Endothelial cell of umbilical vein (primary cell): ENCODE data around the gene LRRC4B. TPM values are rescaled to one million over a fixed set of nuclear protein-coding genes. Genes with fewer than 3 reads are reported as not detected.

Source experiments
- BruUV-seq: library from RNA; stranded (reverse); fragments of 400-500 nt; replicated peaks from 2 replicates; lab custom pipeline; 2021; lab: Mats Ljungman, UMichigan
- CTCF ChIA-PET: fragments of 300-600, 350-600 bp; sonication (Branson Sonifier 250); formaldehyde crosslinking; loops from one replicate; lab custom pipeline; 2021; ENCODE audit warnings: antibody characterized with exemption, inconsistent platforms; lab: Charles Lee
- POLR2A ChIA-PET: fragments of 300-600, 350-600 bp; sonication (Branson Sonifier 250); formaldehyde crosslinking; loops from one replicate; lab custom pipeline; 2021; ENCODE audit warnings: antibody characterized with exemption, inconsistent platforms; lab: Charles Lee
- DNase-seq: peaks from one replicate; pipeline ENCODE4 v3.0.0-alpha.2; 2011; ENCODE audit warnings: low read depth, low spot score
- FAIRE-seq: peaks from 2 replicates; lab custom pipeline; 2011; peaks lifted over from hg19 to GRCh38; lab: Jason Lieb, UNC
- H2AFZ ChIP-seq: 2 replicates; pipeline ENCODE4 v1.6.0; 2012; ENCODE audit warnings: low read depth, low read length, control low read depth, inconsistent platforms
- H3K27ac ChIP-seq: 2 replicates; pipeline ENCODE4 v1.5.1; 2011; ENCODE audit warnings: low read depth, mild to moderate bottlenecking, control low read depth, low read length, moderate library complexity; ENCODE audit not compliant: insufficient read depth
- H3K27me3 ChIP-seq, 2 experiments: 2 replicates each; pipeline versions ENCODE4 v1.6.0 to v1.6.1; 2011; ENCODE audit warnings: low read length in 2 of 2, mixed read lengths in 1 of 2; ENCODE audit not compliant: control insufficient read depth in 2 of 2, insufficient read depth in 2 of 2
- H3K36me3 ChIP-seq, 2 experiments: 2 replicates in 1 of 2; 3 replicates in 1 of 2; pipeline ENCODE4 v1.5.1; 2011; ENCODE audit warnings: low read length in 2 of 2, mild to moderate bottlenecking in 1 of 2, moderate library complexity in 1 of 2; ENCODE audit not compliant: control insufficient read depth in 2 of 2, insufficient read depth in 2 of 2; ENCODE audit errors: extremely low read depth in 1 of 2
- H3K4me1 ChIP-seq: 3 replicates; pipeline ENCODE4 v1.5.1; 2011; ENCODE audit warnings: mild to moderate bottlenecking, low read length; ENCODE audit not compliant: control insufficient read depth, insufficient read depth; ENCODE audit errors: extremely low read depth
- H3K4me2 ChIP-seq: 2 replicates; pipeline ENCODE4 v1.6.1; 2011; ENCODE audit warnings: low read length, control low read depth, mixed read lengths; ENCODE audit not compliant: insufficient read depth
- H3K4me3 ChIP-seq, 3 experiments: fragments of 200-600 bp in 1 of 3; sonication (generic), shearing (Covaris generic) in 1 of 3; replicated peaks in 1 of 3; 2 replicates each; pipeline ENCODE4 v1.5.1; 2011 to 2016; ENCODE audit warnings: control low read depth in 3 of 3, low read length in 3 of 3, mild to moderate bottlenecking in 2 of 3, inconsistent platforms in 1 of 3, low read depth in 1 of 3, moderate library complexity in 1 of 3; ENCODE audit not compliant: insufficient read depth in 1 of 3
- H3K79me2 ChIP-seq: 2 replicates; pipeline ENCODE4 v1.6.0; 2012; ENCODE audit warnings: low read length, inconsistent platforms; ENCODE audit not compliant: control insufficient read depth, insufficient read depth
- H3K9ac ChIP-seq: replicated peaks from 2 replicates; pipeline ENCODE3; 2011; ENCODE audit warnings: low read length, control low read depth; ENCODE audit not compliant: insufficient read depth; ENCODE audit errors: extremely low read depth
- H3K9me1 ChIP-seq: replicated peaks from 3 replicates; pipeline ENCODE4 v1.6.0; 2011; ENCODE audit warnings: mild to moderate bottlenecking, low read length; ENCODE audit not compliant: control insufficient read depth, insufficient read depth; ENCODE audit errors: extremely low read depth
- H3K9me3 ChIP-seq: replicated peaks from 2 replicates; pipeline ENCODE4 v1.5.1; 2012; ENCODE audit warnings: low read length, inconsistent platforms; ENCODE audit not compliant: control insufficient read depth, insufficient read depth
- H4K20me1 ChIP-seq: replicated peaks from 2 replicates; pipeline ENCODE3; 2011; ENCODE audit warnings: mild to moderate bottlenecking, low read length; ENCODE audit not compliant: control insufficient read depth, insufficient read depth; ENCODE audit errors: extremely low read depth
- CTCF ChIP-seq, 2 donors: IDR thresholded peaks; 1 replicate in 1 of 2; 2 replicates in 1 of 2; pipeline ENCODE4 v1.5.1; 2011; ENCODE audit warnings: low read length in 2 of 2, mild to moderate bottlenecking in 2 of 2, moderate library complexity in 2 of 2, control low read depth in 1 of 2, inconsistent platforms in 1 of 2, low read depth in 1 of 2; ENCODE audit not compliant: insufficient read depth in 1 of 2; ENCODE audit errors: extremely low read depth in 1 of 2
- FOS ChIP-seq: IDR thresholded peaks from 2 replicates; pipeline ENCODE4 v1.6.1; 2011; ENCODE audit warnings: mild to moderate bottlenecking, low read length, moderate library complexity, borderline replicate concordance; ENCODE audit not compliant: insufficient read depth
- GATA2 ChIP-seq: IDR thresholded peaks from 2 replicates; pipeline ENCODE4 v1.7.0; 2011; ENCODE audit warnings: low read depth, mild to moderate bottlenecking, moderate library complexity, mixed read lengths, low read length; ENCODE audit not compliant: insufficient read length, insufficient read depth
- JUN ChIP-seq: IDR thresholded peaks from 2 replicates; pipeline ENCODE4 v1.6.1; 2011; ENCODE audit warnings: borderline replicate concordance, low read depth; ENCODE audit not compliant: insufficient read length, insufficient read depth
- MAX ChIP-seq: IDR thresholded peaks from 2 replicates; pipeline ENCODE4 v1.6.1; 2011; ENCODE audit not compliant: insufficient read depth, insufficient read length
- MYC ChIP-seq: IDR thresholded peaks from one replicate; pipeline ENCODE4 v1.6.1; 2011; ENCODE audit warnings: mild to moderate bottlenecking, low read depth, low read length
- POLR2A ChIP-seq: IDR thresholded peaks from 2 replicates; pipeline ENCODE4 v1.6.1; 2012; ENCODE audit warnings: low read depth, mild to moderate bottlenecking, control low read depth, low read length
- POLR2AphosphoS5 ChIP-seq: IDR thresholded peaks from 2 replicates; pipeline ENCODE4 v1.6.1; 2012; ENCODE audit warnings: low read depth, mild to moderate bottlenecking, control low read depth, low read length, moderate library complexity; ENCODE audit not compliant: insufficient read depth
- dilution Hi-C: fragments of 300-500 bp; cut with MboI; formaldehyde crosslinking; loops from one replicate; pipeline ENCODE4 v1.15.0; 2019; ENCODE audit warnings: low sequenced_read_pairs; ENCODE audit not compliant: extremely low pct_ligation_motif_present
- intact Hi-C: fragments of 100-400 bp; cut with micrococcal nuclease; formaldehyde crosslinking; loops from one replicate; pipeline ENCODE4 v1.10.0; 2022
- polyA plus RNA-seq, 4 experiments: library from polyadenylated mRNA; depleted of rRNA in 3 of 4; stranded (reverse) in 3 of 4; unstranded in 1 of 4; fragments of >200 nt; gene quantifications; 2 replicates each; pipeline versions ENCODE4 v1.2.1 to v1.2.3, GENCODE V29; 2011 to 2012; ENCODE audit warnings: missing spikeins in 1 of 4
- total RNA-seq: library from RNA; stranded (reverse); gene quantifications from 2 replicates; pipeline ENCODE4 v1.2.3, GENCODE V29; 2021

The LRRC4B gene
- total and polyA plus RNA-seq, 2 donors (not counting 3 experiments of a cell fraction or from before 2014, with no cell fraction given) = 0.08 TPM; not detected in 1

- H3K27ac ChIP-seq = no peak overlapping the region
- H3K4me2 ChIP-seq = no peak overlapping the region
- DNase-seq = no peak
- H3K9me1 ChIP-seq = no peaks in the 10 kb centered on the region
- no peaks in the 10 kb centered on the region for H4K20me1 ChIP-seq
- no peaks in the 10 kb centered on the region for H3K4me1 ChIP-seq
- no TSS peak for BruUV-seq
- no peak for FAIRE-seq
- dilution Hi-C loops = no loop called here
- TF ChIP-seq MAX = no peak
- TF ChIP-seq MYC = no peak
- TF ChIP-seq POLR2AphosphoS5 = no peak
- TF ChIP-seq CTCF (IDR thresholded peaks at IDR 0.05; ENCODE audit: extremely low read depth in 1 of 2, insufficient read depth in 1 of 2, low read depth in 1 of 2, low read length in 2 of 2) = no peak
- no peak for TF ChIP-seq POLR2A
- no peak for TF ChIP-seq FOS
- TF ChIP-seq JUN = no peak
- TF ChIP-seq GATA2 = no peak
- POLR2A ChIA-PET = no interaction called here
- H3K9me3 ChIP-seq = no peaks in the 10 kb centered on the region
- no peaks in the 10 kb centered on the region for H3K36me3 ChIP-seq
- no peak overlapping the region for H3K4me3 ChIP-seq
- H3K27me3 ChIP-seq = peaks cover 5 to 8% of the 10 kb centered on the region in 2 experiments
- CTCF ChIA-PET = no interaction called here
- H3K9ac ChIP-seq = no peak overlapping the region
- intact Hi-C loops = no loop called here
- no peaks in the 10 kb centered on the region for H3K79me2 ChIP-seq
- no peak overlapping the region for H2AFZ ChIP-seq
Measured at GRCh38 chr19:50495020-50495531, 73.2 kb downstream of the LRRC4B start.
